Tibial artery (tissue), 4 donors: ENCODE results near the gene SEMA3F.
A peak's percentile ranks its signal among the peaks of the same experiment; 100 is the strongest.

Source experiments
- DNase-seq, 2 donors: peaks; one replicate each; pipeline ENCODE4 v3.0.0-alpha.2; 2019
- H3K27ac ChIP-seq, 2 donors: fragments of 200-600 bp; sonication (generic) in 1 of 2; 1 replicate in 1 of 2; 2 replicates in 1 of 2; pipeline ENCODE4 v1.5.1; 2018 to 2019; ENCODE audit warnings: mild to moderate bottlenecking in 1 of 2
- H3K27me3 ChIP-seq, 2 donors: fragments of 200-600 bp; sonication (generic) in 1 of 2; one replicate each; pipeline versions ENCODE4 v1.5.1 to v1.6.0; 2016 to 2019
- H3K36me3 ChIP-seq, 3 donors: fragments of 200-600 bp; sonication (generic) in 2 of 3; one replicate each; pipeline ENCODE4 v1.5.1; 2016 to 2019; ENCODE audit warnings: mild to moderate bottlenecking in 2 of 3
- H3K4me1 ChIP-seq, 4 donors: fragments of 200-600 bp; sonication (generic) in 2 of 4; 1 replicate in 3 of 4; 2 replicates in 1 of 4; pipeline ENCODE4 v1.5.1; 2016 to 2019
- H3K4me3 ChIP-seq, 2 donors: fragments of 200-600 bp; sonication (generic) in 1 of 2; 1 replicate in 1 of 2; 2 replicates in 1 of 2; pipeline ENCODE4 v1.5.1; 2018 to 2019; ENCODE audit warnings: mild to moderate bottlenecking in 2 of 2
- H3K9me3 ChIP-seq, 3 donors: fragments of 200-600 bp; sonication (generic) in 1 of 3; one replicate each; pipeline ENCODE4 v1.5.1; 2016 to 2019
- intact Hi-C: fragments of 100-400 bp; cut with DNase I; formaldehyde crosslinking; loops from one replicate; pipeline ENCODE4 v1.15.0; 2023; ENCODE audit warnings: low total_unique reads
- TF ChIP-seq, protein P1 (sequence below), 2 experiments: fragments of 200-600 bp in 1 of 2; fragments of 450-650 bp in 1 of 2; IDR thresholded peaks; one replicate each; pipeline ENCODE4 v1.5.1; 2017 to 2019; ENCODE audit warnings: antibody characterized with exemption in 2 of 2, mild to moderate bottlenecking in 1 of 2, moderate library complexity in 1 of 2

Gene SEMA3F

GRCh38 chr3:50126287-50127211, 28.6 kb upstream of the SEMA3F start:
- peaks cover 0 to 67% (median 41%) of the 10 kb centered on the region in 4 donors for H3K4me1 ChIP-seq
- peak in 1 of 2 donors; percentile 65 for DNase-seq

GRCh38 chr3:50127251-50127691, 27.9 kb upstream of the SEMA3F start:
- TF ChIP-seq, protein P1, sequence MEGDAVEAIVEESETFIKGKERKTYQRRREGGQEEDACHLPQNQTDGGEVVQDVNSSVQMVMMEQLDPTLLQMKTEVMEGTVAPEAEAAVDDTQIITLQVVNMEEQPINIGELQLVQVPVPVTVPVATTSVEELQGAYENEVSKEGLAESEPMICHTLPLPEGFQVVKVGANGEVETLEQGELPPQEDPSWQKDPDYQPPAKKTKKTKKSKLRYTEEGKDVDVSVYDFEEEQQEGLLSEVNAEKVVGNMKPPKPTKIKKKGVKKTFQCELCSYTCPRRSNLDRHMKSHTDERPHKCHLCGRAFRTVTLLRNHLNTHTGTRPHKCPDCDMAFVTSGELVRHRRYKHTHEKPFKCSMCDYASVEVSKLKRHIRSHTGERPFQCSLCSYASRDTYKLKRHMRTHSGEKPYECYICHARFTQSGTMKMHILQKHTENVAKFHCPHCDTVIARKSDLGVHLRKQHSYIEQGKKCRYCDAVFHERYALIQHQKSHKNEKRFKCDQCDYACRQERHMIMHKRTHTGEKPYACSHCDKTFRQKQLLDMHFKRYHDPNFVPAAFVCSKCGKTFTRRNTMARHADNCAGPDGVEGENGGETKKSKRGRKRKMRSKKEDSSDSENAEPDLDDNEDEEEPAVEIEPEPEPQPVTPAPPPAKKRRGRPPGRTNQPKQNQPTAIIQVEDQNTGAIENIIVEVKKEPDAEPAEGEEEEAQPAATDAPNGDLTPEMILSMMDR (IDR thresholded peaks at IDR 0.05): no peak
- Histone ChIP-seq H3K9me3 (no peaks in the 10 kb centered on the region), H3K36me3 (no peaks in the 10 kb centered on the region), H3K27me3 (no peaks in the 10 kb centered on the region), H3K27ac (no peak overlapping the region), H3K4me3 (no peak overlapping the region), H3K4me1 (peaks cover 0 to 61% (median 38%) of the 10 kb centered on the region in 4 donors)
- no peak for DNase-seq
- intact Hi-C loops: loop anchor here (10.0 kb wide), 1 partner anchor 148 kb away; the partner anchor contains the start of gene LSMEM2

More at GRCh38 chr3:50126287-50127211, 28.6 kb upstream of the SEMA3F start:
- no peak overlapping the region for H3K27ac ChIP-seq
- H3K4me3 ChIP-seq: no peak overlapping the region
- TF ChIP-seq, protein P1 (IDR thresholded peaks at IDR 0.05): no peak
- H3K36me3 ChIP-seq: no peaks in the 10 kb centered on the region
- H3K9me3 ChIP-seq: no peaks in the 10 kb centered on the region
- no peaks in the 10 kb centered on the region for H3K27me3 ChIP-seq
- intact Hi-C loops: loop anchor here (10.0 kb wide), 1 partner anchor 148 kb away; the partner anchor contains the start of gene LSMEM2

- no peak overlapping the region for H3K4me3 ChIP-seq
- no peaks in the 10 kb centered on the region for H3K9me3 ChIP-seq
- no peaks in the 10 kb centered on the region for H3K27me3 ChIP-seq
- intact Hi-C loops: loop anchor here (10.0 kb wide), 1 partner anchor 147 kb away; the partner anchor contains the start of gene LSMEM2
- DNase-seq: no peak
- H3K4me1 ChIP-seq: peaks cover 0 to 55% (median 38%) of the 10 kb centered on the region in 4 donors
- no peaks in the 10 kb centered on the region for H3K36me3 ChIP-seq
- TF ChIP-seq, protein P1 (IDR thresholded peaks at IDR 0.05): no peak
- H3K27ac ChIP-seq: no peak overlapping the region
Observed at GRCh38 chr3:50128001-50128400, 27.1 kb upstream of the SEMA3F start.

DNA sequence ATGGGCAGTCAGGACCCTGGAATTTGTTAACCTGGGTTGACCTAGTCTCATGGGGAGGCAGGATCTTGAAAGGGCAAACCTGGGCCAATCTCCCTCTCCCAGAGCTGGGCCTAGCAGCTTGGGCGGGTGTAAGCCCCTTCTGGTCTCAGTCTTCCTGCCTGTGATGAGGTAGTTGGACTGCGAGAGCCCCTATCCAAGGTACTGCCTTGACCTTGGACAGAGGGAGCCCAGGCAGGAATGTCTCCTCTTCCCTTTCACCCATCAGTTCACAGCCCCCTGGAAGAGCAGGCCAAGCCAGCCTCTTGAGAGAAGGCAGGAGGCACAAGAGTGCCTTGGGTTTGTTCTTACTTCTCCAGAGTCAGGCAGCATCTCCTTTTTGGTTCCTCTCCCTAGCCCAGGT, 24.7 kb upstream of the SEMA3F start:
- DNase-seq: no peak
- TF ChIP-seq, protein P1 (IDR thresholded peaks at IDR 0.05): no peak
- H3K9me3 ChIP-seq: no peaks in the 10 kb centered on the region
- intact Hi-C loops: no loop called here
- no peak overlapping the region for H3K4me3 ChIP-seq
- no peaks in the 10 kb centered on the region for H3K36me3 ChIP-seq
- no peak overlapping the region for H3K27ac ChIP-seq
- no peaks in the 10 kb centered on the region for H3K27me3 ChIP-seq
- peaks cover 0 to 32% (median 23%) of the 10 kb centered on the region in 4 donors for H3K4me1 ChIP-seq

GRCh38 chr3:50132421-50133282, 22.5 kb upstream of the SEMA3F start:
- no peaks in the 10 kb centered on the region for H3K36me3 ChIP-seq
- intact Hi-C loops: no loop called here
- DNase-seq: no peak
- peaks cover 0 to 13% (median 5%) of the 10 kb centered on the region in 4 donors for H3K4me1 ChIP-seq
- no peaks in the 10 kb centered on the region for H3K9me3 ChIP-seq
- H3K27ac ChIP-seq: no peak overlapping the region
- H3K4me3 ChIP-seq: no peak overlapping the region
- TF ChIP-seq, protein P1 (IDR thresholded peaks at IDR 0.05): no peak
- no peaks in the 10 kb centered on the region for H3K27me3 ChIP-seq
